Hepatocyte (in vitro differentiated cells): Measurements from ENCODE around the gene VPS26C. TPM values are rescaled to one million over a fixed set of nuclear protein-coding genes. Genes with fewer than 3 reads are reported as not detected.

ENCODE experiments used
- DNase-seq: peaks from one replicate; pipeline ENCODE4 v3.0.0-alpha.2; 2016; ENCODE audit warnings: low spot score
- H2AFZ ChIP-seq: fragments of 200-600 bp; sonication (generic); 2 replicates; pipeline ENCODE4 v1.6.0; 2016; ENCODE audit warnings: antibody characterized with exemption, mild to moderate bottlenecking
- H3K27ac ChIP-seq: fragments of 200-600 bp; sonication (generic); 2 replicates; pipeline ENCODE4 v1.5.1; 2016; ENCODE audit warnings: mild to moderate bottlenecking
- H3K27me3 ChIP-seq: fragments of 200-600 bp; sonication (generic); 2 replicates; pipeline ENCODE4 v1.6.1; 2016
- H3K36me3 ChIP-seq: fragments of 200-600 bp; sonication (generic); replicated peaks from 2 replicates; pipeline ENCODE4 v1.5.1; 2016; ENCODE audit warnings: low read depth; ENCODE audit not compliant: insufficient read depth
- H3K4me1 ChIP-seq: fragments of 200-600 bp; sonication (generic); 2 replicates; pipeline ENCODE4 v1.5.1; 2016; ENCODE audit warnings: mild to moderate bottlenecking, moderate library complexity; ENCODE audit not compliant: insufficient read depth
- H3K4me2 ChIP-seq: fragments of 200-600 bp; sonication (generic); 2 replicates; pipeline ENCODE4 v1.6.0; 2016
- H3K4me3 ChIP-seq: fragments of 200-600 bp; sonication (generic); 2 replicates; pipeline ENCODE4 v1.5.1; 2016; ENCODE audit warnings: mild to moderate bottlenecking
- H3K79me2 ChIP-seq: fragments of 200-600 bp; sonication (generic); 2 replicates; pipeline ENCODE4 v1.6.0; 2017; ENCODE audit warnings: mild to moderate bottlenecking
- H3K9me2 ChIP-seq: fragments of 200-600 bp; sonication (generic); replicated peaks from 2 replicates; pipeline ENCODE4 v1.6.0; 2017; ENCODE audit warnings: mild to moderate bottlenecking; ENCODE audit not compliant: insufficient read depth
- H3K9me3 ChIP-seq: fragments of 200-600 bp; sonication (generic); 2 replicates; pipeline ENCODE4 v1.5.1; 2016; ENCODE audit warnings: low read depth, mild to moderate bottlenecking
- H4K20me1 ChIP-seq: fragments of 200-600 bp; sonication (generic); 2 replicates; pipeline ENCODE4 v1.6.0; 2016; ENCODE audit warnings: mild to moderate bottlenecking; ENCODE audit not compliant: insufficient read depth, poor library complexity, severe bottlenecking
- CTCF ChIP-seq: fragments of 200-600 bp; sonication (generic); IDR thresholded peaks from 2 replicates; pipeline ENCODE4 v1.5.1; 2016; ENCODE audit warnings: antibody characterized with exemption, mild to moderate bottlenecking; ENCODE audit not compliant: poor library complexity
- EZH2 ChIP-seq: fragments of 200-600 bp; sonication (generic); IDR thresholded peaks from 2 replicates; pipeline ENCODE4 v1.6.1; 2016; ENCODE audit warnings: antibody characterized with exemption, mild to moderate bottlenecking, borderline replicate concordance
- EZH2phosphoT487 ChIP-seq: fragments of 200-600 bp; sonication (generic); IDR thresholded peaks from one replicate; pipeline ENCODE4 v1.6.1; 2018; ENCODE audit warnings: antibody characterized with exemption, mild to moderate bottlenecking, low read depth, moderate library complexity; ENCODE audit not compliant: unreplicated experiment, severe bottlenecking
- WGBS: methylation state at CpG from one replicate; pipeline ENCODE4 v1.1.6; 2016; ENCODE audit warnings: low lambda C conversion rate; ENCODE audit errors: missing lambda C conversion rate; 5-methylcytosine and 5-hydroxymethylcytosine counted together
- polyA plus RNA-seq: library from polyadenylated mRNA; unstranded; fragments of >200 nt; fragmentation: Nextera tagmentation; extraction: Ambion mirVana; gene quantifications from 2 replicates; pipeline ENCODE4 v1.2.1, GENCODE V29; 2016
- total RNA-seq: library from RNA; depleted of rRNA; stranded (reverse); fragments of >200 nt; gene quantifications from 2 replicates; pipeline ENCODE4 v1.2.3, GENCODE V29; 2014

Gene VPS26C
- total and polyA plus RNA-seq, 2 experiments from 2014 or later: 43.7 to 74.5 TPM

DNA sequence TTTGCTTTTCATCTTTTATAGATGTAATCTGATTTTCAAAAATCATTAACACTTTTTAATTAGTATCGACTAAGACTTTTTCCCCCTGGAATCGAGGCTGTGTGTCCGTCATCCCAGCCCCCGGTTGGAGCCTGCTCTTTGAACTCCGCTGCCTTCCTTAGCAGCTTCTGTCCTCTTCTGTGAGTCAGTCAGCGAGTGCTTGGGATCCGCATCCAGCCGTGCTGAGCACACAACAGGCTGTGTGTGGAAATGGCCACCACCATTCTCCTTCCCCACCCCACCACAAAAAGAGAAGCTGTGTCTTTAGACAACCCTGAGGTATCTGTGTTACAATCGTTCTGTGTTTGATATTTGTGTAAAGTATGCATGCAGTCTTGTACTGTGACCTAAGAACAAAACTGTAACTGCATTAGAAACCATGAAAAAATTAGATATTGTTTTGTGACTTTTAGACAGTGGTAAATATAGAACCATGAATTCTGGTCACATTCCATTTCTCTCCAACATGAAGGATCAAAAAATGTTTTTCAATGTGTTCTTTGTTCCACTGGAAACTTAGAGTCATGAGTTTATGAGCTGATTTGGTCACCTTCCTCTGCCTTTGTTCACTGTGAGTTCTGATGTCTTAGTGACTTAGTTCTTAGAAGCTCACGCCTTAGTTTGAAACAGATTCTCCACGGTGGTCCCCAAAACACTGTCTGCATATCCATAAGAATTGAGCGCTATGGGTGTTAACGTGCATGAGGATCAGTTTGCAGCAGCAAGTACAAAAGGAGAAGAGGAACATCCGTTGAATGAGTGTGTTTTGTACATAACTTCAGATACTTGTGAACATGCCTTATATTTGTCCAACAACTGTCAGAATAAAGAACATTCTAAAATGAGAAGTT lies 64.7 kb downstream of the VPS26C start:
- WGBS: 92% methylated on average over 14 of the region's 14 CpGs
- no peaks in the 10 kb centered on the region for H3K36me3 ChIP-seq

DNA sequence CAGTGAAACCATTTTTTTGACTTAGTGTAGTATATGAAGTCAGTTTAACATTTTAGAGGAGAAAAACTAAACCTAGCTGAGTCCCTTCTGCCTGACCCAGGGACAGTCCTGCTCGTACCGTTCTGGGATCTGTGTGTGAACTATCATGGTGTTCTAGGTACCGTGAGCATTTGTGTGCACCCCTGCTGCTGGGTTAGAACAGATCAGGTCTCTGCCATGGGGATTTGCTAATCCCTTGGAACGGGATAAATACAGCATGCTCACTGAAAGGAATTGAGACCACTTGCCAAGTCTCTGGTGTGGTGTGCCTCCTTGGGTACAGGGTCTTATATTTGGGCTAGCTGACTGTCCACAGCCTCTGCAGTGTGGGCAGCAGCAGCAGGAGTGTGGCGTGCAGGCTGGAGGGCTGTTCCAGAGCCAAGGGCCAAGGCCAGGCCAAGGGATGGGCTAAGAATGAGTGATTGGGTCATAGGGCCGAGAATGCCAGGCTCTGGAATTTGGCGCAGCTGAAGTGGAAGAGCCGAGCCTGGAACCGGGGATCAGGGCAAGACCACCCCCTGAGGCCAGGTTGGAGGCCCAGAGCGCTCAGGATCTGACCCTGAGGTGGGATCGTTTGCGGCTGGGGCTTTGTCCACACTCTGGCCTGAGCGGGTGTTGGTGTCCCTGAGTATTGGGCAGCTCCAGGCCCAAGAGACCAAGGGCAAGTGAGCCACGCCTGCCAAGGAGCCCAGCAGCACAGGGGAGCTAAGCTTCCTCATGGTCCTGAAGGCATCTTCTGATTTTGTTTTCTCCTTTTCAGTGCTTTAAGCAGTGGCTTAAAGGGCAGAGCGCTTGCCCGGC lies 66.3 kb downstream of the VPS26C start:
- no peaks in the 10 kb centered on the region for H3K9me3 ChIP-seq
- TF ChIP-seq EZH2phosphoT487: no peak
- TF ChIP-seq EZH2: no peak
- TF ChIP-seq CTCF: no peak
- no peak overlapping the region for H3K4me2 ChIP-seq
- no peaks in the 10 kb centered on the region for H3K36me3 ChIP-seq
- DNase-seq: no peak
- no peaks in the 10 kb centered on the region for H3K9me2 ChIP-seq
- no peaks in the 10 kb centered on the region for H3K4me1 ChIP-seq
- no peaks in the 10 kb centered on the region for H4K20me1 ChIP-seq
- no peak overlapping the region for H2AFZ ChIP-seq
- WGBS: 98% methylated on average over 16 of the region's 16 CpGs
- H3K4me3 ChIP-seq: no peak overlapping the region
- no peak overlapping the region for H3K27ac ChIP-seq
- no peaks in the 10 kb centered on the region for H3K27me3 ChIP-seq
- H3K79me2 ChIP-seq: no peaks in the 10 kb centered on the region

More for the DNA sequence above, 64.7 kb downstream of the VPS26C start:
- no peak overlapping the region for H3K4me3 ChIP-seq
- H3K79me2 ChIP-seq: no peaks in the 10 kb centered on the region
- H3K9me2 ChIP-seq: no peaks in the 10 kb centered on the region
- TF ChIP-seq EZH2 (no peak), CTCF (no peak), EZH2phosphoT487 (no peak)
- H3K27me3 ChIP-seq: no peaks in the 10 kb centered on the region
- H4K20me1 ChIP-seq: no peaks in the 10 kb centered on the region
- H3K9me3 ChIP-seq: no peaks in the 10 kb centered on the region
- H3K27ac ChIP-seq: no peak overlapping the region
- no peak overlapping the region for H2AFZ ChIP-seq
- no peaks in the 10 kb centered on the region for H3K4me1 ChIP-seq
- DNase-seq: no peak
- H3K4me2 ChIP-seq: no peak overlapping the region

GRCh38 chr21:37199057-37199924 lies 67.8 kb downstream of the VPS26C start:
- H3K9me3 ChIP-seq: no peaks in the 10 kb centered on the region
- no peaks in the 10 kb centered on the region for H3K9me2 ChIP-seq
- H2AFZ ChIP-seq: no peak overlapping the region
- TF ChIP-seq EZH2phosphoT487: no peak
- TF ChIP-seq EZH2: no peak
- TF ChIP-seq CTCF: no peak
- no peaks in the 10 kb centered on the region for H3K4me1 ChIP-seq
- H3K27ac ChIP-seq: no peak overlapping the region
- H3K4me2 ChIP-seq: no peak overlapping the region
- no peaks in the 10 kb centered on the region for H3K79me2 ChIP-seq
- H3K4me3 ChIP-seq: no peak overlapping the region
- DNase-seq: no peak
- 92% methylated on average over 11 of the region's 11 CpGs for WGBS
- H3K36me3 ChIP-seq: no peaks in the 10 kb centered on the region
- no peaks in the 10 kb centered on the region for H3K27me3 ChIP-seq
- H4K20me1 ChIP-seq: no peaks in the 10 kb centered on the region
